AG09319 (cell line): Measurements from ENCODE around the gene CDH13.

Source experiments
- DNase-seq: peaks from one replicate; pipeline ENCODE4 v3.0.0-alpha.2; 2010; ENCODE audit warnings: low read depth; ENCODE audit errors: extremely low read depth
- TF ChIP-seq, protein P1 (sequence below): IDR thresholded peaks from 2 replicates; pipeline ENCODE4 v1.5.1; 2011; ENCODE audit warnings: low read depth, mild to moderate bottlenecking, inconsistent platforms, low read length, moderate library complexity

Gene CDH13

DNA sequence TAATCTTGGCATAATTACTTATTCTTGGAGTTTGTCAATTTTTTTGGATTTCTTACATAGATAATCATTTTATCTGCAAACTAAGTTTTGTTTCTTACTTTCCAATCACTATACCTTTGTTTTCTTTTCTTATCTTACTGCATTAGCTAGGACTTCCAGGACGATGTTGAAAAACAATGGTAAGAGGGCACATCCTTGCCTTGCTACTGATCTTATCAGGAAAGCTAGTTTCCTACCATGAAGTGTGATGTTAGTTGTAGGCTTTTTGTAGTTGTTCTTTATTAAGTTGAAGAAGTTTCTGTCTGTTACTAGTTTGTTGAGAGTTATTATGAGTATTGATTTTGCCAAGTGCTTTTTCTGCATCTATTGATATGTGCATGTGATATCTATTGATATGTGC lies 31.0 kb downstream of the CDH13 start:
- DNase-seq, result no peak
- TF ChIP-seq, protein P1, sequence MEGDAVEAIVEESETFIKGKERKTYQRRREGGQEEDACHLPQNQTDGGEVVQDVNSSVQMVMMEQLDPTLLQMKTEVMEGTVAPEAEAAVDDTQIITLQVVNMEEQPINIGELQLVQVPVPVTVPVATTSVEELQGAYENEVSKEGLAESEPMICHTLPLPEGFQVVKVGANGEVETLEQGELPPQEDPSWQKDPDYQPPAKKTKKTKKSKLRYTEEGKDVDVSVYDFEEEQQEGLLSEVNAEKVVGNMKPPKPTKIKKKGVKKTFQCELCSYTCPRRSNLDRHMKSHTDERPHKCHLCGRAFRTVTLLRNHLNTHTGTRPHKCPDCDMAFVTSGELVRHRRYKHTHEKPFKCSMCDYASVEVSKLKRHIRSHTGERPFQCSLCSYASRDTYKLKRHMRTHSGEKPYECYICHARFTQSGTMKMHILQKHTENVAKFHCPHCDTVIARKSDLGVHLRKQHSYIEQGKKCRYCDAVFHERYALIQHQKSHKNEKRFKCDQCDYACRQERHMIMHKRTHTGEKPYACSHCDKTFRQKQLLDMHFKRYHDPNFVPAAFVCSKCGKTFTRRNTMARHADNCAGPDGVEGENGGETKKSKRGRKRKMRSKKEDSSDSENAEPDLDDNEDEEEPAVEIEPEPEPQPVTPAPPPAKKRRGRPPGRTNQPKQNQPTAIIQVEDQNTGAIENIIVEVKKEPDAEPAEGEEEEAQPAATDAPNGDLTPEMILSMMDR, result no peak

DNA sequence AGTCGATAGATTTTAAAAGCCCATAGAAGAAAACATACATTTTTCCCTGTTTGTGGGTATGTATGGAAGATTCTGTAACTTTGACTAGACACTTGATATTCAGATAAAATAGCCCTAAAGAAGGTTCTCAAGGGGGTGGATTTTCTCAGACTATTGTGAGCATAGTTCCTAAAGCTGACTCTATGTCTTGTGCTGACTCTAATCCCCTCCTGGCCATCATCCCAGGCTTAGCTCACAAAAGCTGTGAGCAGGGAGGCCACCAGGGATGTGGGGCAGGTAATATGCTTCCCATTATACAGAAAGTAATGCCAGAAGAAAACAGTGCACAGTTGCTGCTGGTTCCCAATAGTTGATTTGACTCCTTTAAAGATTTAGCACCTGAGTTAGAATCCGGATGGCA lies 32.0 kb downstream of the CDH13 start:
- no peak for DNase-seq
- TF ChIP-seq, protein P1, result no peak

DNA sequence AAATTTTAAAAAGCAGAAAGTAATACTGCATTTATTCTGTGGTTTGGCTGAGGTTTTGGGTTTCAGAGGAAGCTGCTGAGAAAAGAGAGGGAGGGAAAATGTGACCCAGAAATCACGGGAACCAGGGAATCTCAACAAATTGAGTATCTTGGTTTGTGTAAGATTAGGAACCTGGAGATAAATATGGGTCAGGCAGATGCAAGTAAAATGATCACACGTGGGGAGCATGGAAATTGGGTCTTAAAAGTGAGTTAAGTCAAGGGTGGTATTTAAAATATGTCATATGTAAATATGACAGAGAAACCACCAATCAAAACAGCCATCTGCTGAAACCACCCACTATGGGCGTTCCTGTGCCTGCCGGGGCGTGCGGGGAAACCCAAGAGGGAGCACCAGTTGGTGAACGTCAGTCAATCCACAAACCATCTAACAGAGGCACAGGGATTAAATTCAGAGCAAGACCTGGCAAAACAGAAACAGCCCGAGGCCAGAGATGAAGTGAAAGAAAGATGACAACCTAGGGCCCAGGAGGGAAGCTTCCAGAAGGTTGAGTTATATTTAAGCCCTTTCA lies 33.4 kb downstream of the CDH13 start:
- TF ChIP-seq, protein P1, result no peak
- no peak for DNase-seq

DNA sequence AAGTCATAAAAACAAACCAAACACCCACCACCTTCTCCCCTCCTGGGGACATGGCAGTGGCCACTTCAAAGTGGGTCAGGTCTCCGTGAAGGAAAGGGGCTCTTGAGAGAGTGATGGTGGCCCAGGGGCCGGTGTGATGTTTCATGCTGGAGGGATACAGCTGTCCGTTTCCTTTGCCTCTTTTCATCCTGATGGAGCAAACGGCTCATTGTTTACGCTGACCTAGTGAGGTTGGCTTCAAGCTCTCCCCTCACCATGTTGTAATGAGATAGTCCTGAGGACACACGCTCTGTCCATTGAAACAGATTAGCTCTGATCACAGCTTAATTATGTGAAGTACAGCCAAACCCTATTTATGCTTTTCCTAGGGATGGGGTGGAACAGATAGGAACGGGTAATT lies 34.2 kb downstream of the CDH13 start:
- TF ChIP-seq, protein P1, result no peak
- DNase-seq, result no peak

DNA sequence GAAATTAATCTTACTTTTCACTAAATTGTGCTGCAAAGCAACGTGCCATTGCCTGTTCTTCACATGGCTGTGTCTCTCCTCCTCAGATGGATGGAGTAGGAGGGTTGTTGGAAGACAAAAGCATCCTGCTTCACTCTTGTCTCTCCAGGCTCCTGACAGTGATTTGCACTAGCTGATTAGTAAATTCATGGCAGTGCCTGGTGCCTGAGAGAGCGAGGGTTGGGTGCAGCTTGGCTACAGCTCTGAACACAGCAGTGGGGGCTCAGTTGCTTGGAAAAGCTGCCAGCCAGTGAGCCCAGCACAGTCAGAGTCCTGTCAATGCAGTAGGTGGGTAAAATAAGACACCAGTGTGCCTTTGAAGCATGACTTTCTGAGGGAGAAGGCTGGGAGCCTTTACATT lies 37.4 kb downstream of the CDH13 start:
- TF ChIP-seq, protein P1, result no peak
- DNase-seq, result no peak

DNA sequence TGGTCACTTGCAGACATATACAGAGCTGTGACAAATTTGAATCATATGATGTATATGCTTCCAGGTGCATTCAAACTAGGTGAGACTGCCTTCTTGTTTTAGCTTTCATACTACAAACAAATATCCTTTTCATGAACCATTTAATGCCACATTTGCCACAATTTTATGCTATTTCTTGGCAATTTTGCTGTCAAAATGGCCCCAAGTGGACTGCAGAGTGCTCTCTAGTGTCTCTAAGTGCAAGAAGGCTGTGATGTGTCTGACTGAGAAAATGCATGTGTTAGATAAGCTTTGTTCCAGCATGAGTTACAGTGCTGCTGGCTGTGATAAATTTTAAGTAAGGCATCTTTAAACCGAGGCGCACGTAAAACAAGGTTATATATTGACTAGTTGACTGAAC lies 38.3 kb downstream of the CDH13 start:
- no peak for DNase-seq
- TF ChIP-seq, protein P1, result no peak

DNA sequence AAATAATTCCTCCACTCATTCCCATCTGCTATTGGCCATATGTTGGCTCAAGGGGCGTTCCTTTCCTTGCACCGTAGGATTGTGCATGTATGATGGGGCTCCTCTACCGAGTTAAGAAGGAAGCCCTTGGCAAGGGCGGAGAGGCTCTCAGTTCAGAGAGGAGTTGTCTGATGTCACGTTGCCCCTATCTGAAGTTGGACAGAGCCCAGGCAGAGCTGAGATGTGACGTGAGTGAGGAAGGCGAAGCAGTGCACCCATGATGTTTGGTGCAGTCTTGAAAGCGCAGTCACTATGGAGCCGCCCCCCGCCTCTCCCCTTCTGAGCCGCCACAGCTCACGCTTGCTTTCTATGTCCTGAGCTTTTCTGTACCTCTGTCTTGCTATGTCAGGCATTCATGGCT lies 40.7 kb downstream of the CDH13 start:
- TF ChIP-seq, protein P1, result no peak
- no peak for DNase-seq
